KOPT-K1 (cell line): Measurements from ENCODE around the gene MICALL2.

Experiments
- H3K27ac ChIP-seq: fragments of 200-600 bp; sonication (generic); 2 replicates; pipeline ENCODE4 v1.5.1; 2016; ENCODE audit warnings: antibody characterized with exemption, mild to moderate bottlenecking, low read depth, low read length; ENCODE audit not compliant: poor library complexity, severe bottlenecking
- H3K36me3 ChIP-seq: fragments of 200-600 bp; sonication (generic); 2 replicates; pipeline ENCODE4 v1.5.1; 2017; ENCODE audit warnings: antibody characterized with exemption, mild to moderate bottlenecking, low read length, moderate library complexity; ENCODE audit not compliant: insufficient read depth
- H3K9me3 ChIP-seq: fragments of 200-600 bp; sonication (generic); 2 replicates; pipeline ENCODE4 v1.5.1; 2017; ENCODE audit warnings: antibody characterized with exemption, low read length, mild to moderate bottlenecking; ENCODE audit not compliant: insufficient read depth, poor library complexity, severe bottlenecking

The MICALL2 gene

DNA sequence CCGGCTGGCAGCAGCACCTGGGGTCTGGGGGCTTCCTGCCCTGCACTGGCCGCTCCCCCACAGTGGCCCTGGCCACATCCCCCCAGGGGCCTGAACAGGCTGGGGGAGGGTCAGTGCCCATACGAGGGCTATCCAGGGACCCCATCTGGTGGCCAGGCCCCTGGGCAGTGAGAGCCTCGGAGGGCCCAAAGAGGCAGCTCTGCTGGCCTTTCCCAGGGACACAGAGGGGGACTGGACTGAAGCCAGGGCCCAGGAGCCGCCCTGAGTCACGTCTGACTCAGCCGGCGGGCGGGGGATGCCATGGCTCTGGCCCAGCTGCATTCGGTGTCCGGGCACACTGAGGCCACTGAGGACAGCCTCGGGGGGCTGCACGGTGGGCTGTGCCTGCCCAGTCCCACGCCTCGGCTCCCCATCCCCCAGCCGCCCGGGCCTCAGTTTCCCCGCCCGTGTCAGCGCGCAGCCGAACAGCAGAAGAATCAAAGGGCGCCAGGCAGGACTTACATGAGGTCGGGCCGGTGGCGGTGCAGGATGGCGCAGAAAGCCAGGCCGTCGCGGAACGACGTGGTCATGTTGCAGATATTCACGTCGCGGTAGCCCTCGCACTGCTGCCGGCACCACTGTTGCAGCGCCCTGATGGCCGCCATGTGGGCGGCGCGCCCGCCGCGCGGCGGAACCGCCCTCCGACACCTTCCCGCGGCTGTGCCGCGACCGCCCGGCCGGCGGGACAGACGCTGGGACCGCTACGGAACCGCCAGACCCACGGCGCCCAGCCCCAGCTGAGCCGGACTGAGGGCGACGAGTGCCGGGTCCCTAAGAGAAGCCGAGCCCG, at the start of gene MICALL2:
Gene MICALL2 (minus strand): TSS at position 788 of the 829 bp plus-strand sequence. CDS start 144 bp downstream, at position 644.
- Histone ChIP-seq H3K9me3 (no peaks in the 10 kb centered on the region), H3K36me3 (no peaks in the 10 kb centered on the region), H3K27ac (no peak within 1 kb of the TSS)

DNA sequence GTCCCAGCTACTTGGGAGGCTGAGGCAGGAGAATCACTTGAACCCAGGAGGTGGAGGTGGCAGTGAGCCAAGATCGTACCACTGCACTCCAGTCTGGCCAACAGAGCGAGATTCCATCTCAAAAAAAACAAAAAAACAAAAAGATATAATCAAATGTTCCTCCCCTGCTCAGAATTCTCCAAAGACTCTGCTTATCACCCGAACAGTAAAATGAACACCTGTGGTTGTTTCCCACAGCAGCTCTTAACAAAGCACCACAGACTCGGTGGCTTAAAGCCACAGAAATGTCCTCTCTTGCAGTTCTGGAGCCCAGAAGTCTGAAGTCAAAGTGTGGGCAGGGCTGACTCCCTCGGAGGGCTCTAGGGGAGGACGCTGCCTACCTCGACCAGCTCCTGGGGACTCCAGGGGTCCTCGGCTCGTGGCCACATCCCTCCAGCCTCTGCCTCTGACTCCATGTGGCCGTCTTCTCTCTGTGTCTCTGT, 49.0 kb upstream of the MICALL2 start:
- no peaks in the 10 kb centered on the region for H3K36me3 ChIP-seq
- no peaks in the 10 kb centered on the region for H3K9me3 ChIP-seq
- H3K27ac ChIP-seq: peak overlapping the region; percentile 96

DNA sequence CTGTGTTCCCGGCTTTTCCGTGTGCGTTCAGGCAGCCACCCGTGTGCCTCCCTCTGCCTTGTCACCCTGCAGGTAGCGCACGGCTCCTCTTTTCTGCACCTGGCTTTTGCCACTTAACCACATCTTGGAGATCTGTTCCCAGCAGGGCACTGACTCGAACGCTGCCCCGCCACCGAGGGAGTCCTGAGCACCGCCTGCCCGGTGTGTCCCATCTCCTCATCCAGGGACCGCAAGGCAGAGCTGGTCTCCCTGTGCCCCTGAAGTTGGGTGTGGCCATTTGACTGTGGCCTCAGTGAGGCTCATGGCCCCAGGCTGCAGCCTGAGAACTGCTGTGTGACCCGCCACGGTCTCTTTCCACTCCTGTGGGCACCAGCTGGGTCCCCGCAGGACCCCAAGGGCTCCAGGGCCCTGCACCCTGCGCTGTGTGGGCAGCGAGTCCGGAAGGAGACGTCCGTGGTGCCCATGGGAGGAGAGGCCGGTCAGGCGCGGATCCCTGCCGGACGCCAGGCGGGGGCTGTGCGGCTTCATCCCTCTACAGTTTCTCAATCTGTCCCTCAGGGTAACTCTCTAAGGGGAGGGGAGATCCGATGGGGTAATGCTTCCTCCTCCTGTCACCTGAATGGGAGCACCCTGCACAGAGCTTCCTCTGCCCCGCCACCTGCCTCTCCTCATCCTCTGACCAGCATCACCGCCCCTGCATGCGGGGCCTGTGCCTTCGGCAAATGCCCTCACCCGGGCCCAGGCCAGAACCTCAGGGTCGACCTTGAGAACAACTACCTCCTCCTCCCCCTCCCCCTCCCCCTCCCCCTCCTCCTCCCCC, 46.7 kb upstream of the MICALL2 start:
- no peaks in the 10 kb centered on the region for H3K9me3 ChIP-seq
- H3K36me3 ChIP-seq: peaks cover 22% of the 10 kb centered on the region
- peak overlapping the region; percentile 99 for H3K27ac ChIP-seq

DNA sequence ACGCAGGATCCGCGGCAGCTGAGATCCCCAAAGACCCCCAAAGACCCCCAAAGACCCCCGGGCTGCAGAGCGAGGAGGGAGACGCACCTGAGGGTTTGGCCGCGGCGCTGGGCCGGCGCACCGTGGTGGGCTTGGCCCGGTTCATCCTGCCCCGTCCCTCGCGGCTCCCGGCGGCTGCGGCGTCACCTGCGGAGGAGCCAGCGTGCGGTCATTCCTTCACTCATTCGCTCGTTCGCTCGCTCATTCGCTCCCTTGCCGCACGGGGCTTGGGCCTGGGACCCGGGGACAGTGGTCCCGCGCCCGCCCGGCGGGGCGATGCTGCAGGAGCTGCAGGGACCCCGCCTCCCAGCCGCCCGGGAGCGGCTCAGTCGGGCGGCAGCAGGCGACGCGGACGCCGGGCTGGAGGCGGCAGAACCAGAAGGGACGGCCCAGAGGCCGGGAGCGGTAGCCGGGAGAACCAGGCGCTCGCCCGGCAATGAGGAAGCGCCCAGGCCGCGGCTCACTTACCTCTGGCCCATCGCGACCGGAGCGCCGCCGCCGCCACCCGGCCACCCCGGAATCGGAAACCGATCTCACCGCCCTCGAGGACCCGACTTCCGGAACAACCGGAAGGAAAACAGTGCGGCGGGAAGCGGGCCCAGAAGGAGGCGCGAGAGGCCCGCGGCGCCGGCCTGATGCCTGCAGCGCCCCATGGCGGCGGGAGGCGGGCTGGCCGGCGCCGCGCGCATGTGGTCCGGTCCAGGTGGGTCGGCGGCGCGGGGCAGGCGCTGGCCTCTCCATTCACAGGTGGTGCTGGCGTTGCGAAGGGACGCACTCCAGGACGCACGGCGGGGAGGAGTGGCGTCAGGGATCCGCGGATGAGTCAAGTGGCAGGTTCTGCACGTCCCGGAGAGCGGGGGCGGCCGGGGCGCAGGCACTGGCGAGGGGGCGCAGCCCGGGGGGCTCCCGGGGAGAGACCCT, 44.8 kb upstream of the MICALL2 start, which contains the start of gene INTS1:
Gene INTS1 (minus strand): TSS at position 574 of the 960 bp plus-strand sequence. CDS start 429 bp downstream, at position 145.
- peak within 1 kb of the TSS; percentile 99 for H3K27ac ChIP-seq

DNA sequence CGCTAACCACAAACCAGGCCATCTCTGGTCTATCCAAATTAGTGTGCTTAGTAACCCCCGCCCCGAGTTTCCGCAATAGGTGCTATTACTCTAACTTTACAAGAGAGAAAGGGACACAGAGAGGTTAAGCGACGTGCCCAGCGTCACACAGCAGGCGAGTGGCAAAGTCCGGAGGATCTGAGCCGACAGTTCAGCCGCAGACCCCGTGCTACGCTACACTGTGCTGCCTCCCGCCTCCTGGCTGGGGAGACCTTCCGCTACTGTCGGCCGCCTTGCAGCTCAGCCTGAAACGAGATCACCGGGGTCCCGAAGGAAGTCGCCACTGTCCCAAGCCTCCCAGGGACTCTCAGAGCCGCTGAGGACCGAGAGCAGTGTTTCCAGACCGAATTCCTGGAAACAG, 44.1 kb upstream of the MICALL2 start:
- H3K27ac ChIP-seq: peak overlapping the region; percentile 99
- H3K9me3 ChIP-seq: no peaks in the 10 kb centered on the region
- peaks cover 48% of the 10 kb centered on the region for H3K36me3 ChIP-seq

More for the DNA sequence above, 44.8 kb upstream of the MICALL2 start, which contains the start of gene INTS1:
- no peaks in the 10 kb centered on the region for H3K9me3 ChIP-seq
- H3K36me3 ChIP-seq: peaks cover 41% of the 10 kb centered on the region

DNA sequence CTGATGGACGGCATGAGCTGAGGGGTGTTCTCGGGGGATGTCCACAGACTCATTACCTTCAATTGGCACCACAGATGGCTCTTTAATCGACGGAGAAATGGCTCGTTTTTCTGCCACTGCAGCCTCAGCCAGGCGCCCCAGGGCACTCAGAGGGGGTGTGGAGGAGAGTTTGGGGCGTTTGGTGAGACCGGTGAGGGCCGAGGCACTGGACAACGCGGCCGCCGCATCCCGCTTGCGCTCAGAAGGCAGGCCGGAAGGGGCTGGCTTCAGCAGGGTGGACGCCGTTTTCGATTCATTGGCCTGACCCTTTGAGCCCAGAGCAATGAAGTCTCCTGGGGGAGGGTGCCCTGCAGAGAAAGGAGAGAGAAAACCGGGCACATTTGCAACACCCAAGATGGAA, 43.6 kb upstream of the MICALL2 start:
- H3K9me3 ChIP-seq: no peaks in the 10 kb centered on the region
- no peak overlapping the region for H3K27ac ChIP-seq
- H3K36me3 ChIP-seq: peaks cover 53% of the 10 kb centered on the region

DNA sequence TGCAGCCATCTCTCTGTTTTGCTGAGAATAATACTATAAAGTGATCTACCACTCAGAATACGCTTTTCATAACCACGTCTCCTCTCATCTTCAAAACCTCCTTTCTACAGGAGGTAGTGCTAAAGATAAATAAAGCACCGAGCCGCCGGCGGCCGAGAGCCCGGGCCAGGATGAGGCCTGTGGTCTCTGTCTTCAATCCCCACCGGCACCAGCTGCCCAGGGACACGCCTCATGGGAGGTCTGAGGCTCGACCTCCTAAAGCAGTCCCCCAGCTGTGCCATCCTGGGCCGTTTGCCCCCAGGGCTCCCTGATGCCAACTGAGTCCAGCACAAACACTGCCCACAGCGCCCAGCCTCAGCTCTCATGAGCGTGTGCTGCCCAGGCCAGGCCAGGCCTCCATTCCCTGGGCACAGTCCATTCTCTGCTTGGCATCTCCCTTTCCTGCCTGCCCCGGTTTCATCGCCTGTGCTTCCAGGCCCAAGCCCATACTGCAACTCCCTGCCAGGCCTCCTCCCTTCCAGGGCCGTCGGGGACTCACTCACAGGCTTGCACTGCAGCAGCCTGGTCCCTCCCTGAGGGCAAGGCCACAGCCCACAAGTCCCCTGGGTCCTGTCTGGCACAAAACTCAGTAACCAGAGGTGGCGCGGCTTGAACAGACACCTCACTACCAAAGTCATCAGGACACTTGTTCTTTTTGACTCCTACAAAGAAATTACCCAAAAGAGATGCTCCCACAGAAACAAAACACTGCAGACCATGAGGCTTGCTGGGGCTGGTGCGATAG, 42.4 kb upstream of the MICALL2 start:
- Histone ChIP-seq H3K27ac (no peak overlapping the region), H3K9me3 (no peaks in the 10 kb centered on the region), H3K36me3 (peaks cover 65% of the 10 kb centered on the region)

DNA sequence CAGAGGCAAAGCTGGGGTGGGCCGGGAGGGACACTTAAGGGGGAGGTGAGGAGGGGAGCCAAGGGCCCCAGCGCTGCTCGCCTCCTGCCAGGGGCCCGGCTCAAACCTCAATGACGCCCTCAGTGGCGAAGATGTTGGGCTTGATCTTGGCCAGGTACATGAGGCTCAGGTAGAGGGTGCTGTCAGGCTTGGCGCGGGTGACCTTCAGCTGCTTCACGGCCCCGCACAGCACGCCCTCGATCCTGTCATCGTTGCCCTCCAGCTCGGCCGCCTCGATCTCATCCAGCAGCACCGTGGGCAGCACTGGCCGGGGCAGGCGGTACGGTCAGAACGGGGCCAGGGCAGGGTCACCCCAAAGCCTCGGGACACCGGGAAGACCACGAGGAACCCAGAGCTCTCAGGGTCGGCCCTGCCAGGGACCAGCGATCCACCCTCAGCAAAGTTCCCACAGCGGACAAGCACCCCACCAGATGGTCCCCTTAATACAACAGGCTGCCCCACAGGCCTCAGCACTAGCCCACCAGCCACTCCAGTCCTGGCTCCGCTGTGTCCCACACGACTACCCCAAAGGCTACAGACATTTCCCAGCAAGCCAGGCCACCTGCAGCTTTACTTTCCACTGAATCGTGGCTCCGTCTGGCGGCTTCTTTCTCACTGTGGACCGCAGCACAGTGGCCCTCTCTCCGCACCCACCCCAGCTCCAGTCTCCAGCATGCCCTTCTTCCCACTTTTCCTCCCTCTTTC, 41.0 kb upstream of the MICALL2 start:
- no peak overlapping the region for H3K27ac ChIP-seq
- no peaks in the 10 kb centered on the region for H3K9me3 ChIP-seq
- peaks cover 79% of the 10 kb centered on the region for H3K36me3 ChIP-seq

DNA sequence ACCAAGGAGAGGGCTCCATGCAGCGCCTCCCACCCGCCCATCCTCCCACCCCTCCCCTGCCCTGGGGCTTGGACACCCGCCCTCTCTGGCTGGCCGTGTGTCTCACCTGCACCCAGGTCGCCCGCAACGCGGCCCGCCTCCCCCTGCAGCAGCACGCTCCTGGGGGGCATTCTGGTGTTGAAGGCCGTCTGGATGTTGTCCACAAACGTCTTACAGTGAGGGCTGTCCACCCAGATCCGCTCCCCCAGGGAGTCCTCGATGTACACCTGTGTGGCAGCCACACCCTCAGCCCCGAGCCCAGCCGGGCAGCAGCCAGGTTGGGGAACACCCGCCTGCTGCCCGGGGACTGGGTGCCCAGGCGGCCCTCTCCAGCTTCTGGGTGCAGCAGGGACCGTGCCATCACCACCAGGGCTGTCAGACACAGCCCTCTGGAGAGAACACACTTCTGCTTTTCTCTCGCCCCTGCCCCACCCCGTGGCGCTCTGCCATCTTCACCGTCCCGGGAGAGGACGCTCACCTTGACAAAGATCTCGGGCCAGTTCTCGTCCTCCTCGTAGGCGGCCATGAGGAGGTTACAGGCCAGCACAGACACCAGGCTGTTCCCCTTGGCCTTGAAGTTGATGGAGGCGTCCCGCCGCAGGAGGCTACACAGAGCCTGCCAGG, 40.2 kb upstream of the MICALL2 start:
- H3K27ac ChIP-seq: no peak overlapping the region
- H3K36me3 ChIP-seq: peaks cover 87% of the 10 kb centered on the region
- no peaks in the 10 kb centered on the region for H3K9me3 ChIP-seq

DNA sequence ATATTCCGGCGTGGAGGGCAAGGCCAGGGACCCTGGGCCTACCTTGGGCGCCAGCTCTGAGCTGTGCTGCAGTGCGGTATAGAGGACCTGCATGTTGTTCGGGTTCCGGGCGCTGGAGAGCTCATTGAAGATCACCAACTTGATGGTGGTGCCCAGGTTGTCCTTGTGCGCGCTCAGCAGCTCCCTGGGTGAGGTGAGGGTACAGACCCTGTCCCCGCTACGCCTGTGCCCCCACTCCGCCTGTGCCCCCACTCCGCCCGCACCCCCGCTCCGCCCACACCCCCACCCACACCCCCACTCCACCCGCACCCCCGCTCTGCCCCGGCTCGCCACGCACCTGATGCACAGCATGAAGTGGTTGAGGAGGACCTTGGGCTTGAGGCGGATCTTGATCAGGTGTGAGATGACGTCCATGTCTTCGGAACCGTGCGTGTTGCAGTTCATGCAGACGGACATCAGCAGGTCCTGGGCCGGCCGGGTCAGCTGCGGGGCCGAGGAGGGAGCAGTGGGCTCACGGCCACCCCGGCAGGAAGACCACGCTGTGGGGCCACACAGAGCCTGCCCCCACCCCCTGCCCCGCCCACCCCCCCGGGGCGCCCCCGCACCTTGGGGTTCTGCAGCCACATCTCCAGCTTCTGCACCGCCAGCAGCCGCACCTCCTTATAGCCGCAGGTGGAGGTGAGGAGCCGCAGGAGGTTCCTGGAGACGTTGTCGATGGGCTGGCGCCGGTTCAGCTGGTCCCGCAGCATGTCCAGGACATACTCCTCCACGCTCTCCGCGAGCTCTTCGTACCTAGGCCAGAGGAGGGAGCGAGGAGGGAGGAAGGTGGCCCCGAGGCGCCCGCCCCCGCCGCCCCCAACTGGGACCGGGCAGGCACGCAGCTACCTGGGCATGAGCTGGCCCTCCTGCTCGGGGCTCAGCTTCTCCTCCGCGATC, 39.4 kb upstream of the MICALL2 start:
- H3K27ac ChIP-seq: no peak overlapping the region
- peaks cover 95% of the 10 kb centered on the region for H3K36me3 ChIP-seq
- H3K9me3 ChIP-seq: no peaks in the 10 kb centered on the region

DNA sequence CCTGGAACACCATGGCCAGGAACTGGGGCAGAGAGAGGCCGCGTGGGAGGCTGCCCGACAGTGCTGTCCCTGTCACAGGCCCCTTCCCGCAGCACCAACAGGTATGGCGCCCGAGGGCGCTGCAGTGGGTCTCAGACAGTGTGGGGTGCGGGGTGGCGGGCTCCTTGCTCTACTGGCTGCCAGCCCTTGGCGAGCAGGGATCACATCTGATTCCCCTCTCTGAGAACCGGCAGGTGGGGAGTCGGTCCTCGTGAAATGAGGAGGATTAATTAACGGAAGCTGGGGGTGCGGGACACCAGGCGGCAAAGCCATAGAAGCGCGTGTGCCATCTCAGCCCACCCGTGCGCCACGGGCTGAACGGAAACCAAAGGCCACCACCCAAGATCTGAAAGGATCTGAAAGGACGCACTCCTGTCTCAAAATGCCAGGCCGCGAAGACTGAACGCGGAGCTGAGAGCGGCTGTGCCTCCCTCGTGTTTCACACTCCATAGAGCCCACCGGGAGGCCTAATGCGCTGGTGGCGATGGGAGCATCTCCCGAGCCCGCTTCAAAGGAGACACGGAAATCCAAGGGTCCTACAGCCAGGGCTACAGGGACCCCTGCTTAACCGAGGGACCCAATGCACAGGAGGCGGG, 38.1 kb upstream of the MICALL2 start:
- Histone ChIP-seq H3K9me3 (no peaks in the 10 kb centered on the region), H3K36me3 (peaks cover 100% of the 10 kb centered on the region), H3K27ac (no peak overlapping the region)
